Stimulated activated CD4-positive, alpha-beta T cell treated with anti-CD3 and anti-CD28 coated beads, Interleukin-15, amount 100 ng/mL, for 1 hour (primary cell): ENCODE results near the gene OR2L3.
"Not testable (repeated sequence)": the region's sequence is repeated elsewhere in the genome, so short reads cannot be mapped to it uniquely, and the experiment has no call there.

Experiments
- DNase-seq, 2 donors: peaks; one replicate each; pipeline ENCODE4 v3.0.0-alpha.2; 2020; ENCODE audit warnings: low read depth in 1 of 2, low spot score in 1 of 2

The OR2L3 gene

GRCh38 chr1:248046536-248046935, at the start of gene OR2L3:
TSS of gene OR2L3 (plus strand) at chr1:248046836. CDS start at chr1:248060682, 13,846 bp downstream.
- no peak for DNase-seq

DNA sequence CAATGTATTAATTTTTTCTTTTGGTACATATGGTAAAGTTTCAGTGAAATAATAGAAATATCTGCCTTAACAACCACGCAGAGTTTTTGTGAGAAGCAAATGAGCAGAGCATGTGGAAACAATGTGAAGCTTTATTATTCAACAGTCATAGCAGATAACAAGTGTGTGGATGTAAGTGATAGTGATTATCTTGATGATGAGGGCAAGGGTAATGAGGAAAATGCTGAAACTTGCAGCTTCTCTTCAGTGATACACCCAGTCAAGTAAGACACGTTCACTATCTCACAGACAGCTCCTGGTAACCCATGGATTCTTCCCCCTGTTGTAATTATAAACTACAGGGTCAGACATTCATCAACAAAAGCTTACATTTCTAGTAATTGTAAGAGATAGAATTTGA, 47.8 kb upstream of the OR2L3 start:
- no peak for DNase-seq

DNA sequence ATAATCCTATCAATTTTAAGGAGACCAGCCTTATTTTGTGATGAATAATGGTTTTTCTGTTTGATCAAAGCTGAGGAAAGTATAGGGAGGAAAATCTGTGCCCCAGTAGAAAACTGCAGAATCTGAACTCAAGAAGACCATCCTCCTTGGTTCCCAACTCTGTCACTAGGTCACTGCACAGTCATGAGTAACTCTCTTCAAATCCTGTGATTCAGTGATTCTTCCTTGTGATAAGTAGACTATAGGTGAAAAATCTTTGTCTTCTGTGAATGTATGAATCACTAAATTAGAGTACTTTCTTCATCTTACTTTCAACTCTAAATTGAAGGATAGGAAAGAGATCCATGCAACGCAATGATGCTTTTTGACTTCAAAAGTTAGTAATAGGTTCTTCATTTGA, 46.5 kb upstream of the OR2L3 start:
- no peak for DNase-seq

- no peak for DNase-seq
These were observed 38.9 kb upstream of the OR2L3 start for GRCh38 chr1:248007778-248008177.

- no peak for DNase-seq
These were observed 37.0 kb upstream of the OR2L3 start for GRCh38 chr1:248009681-248010080.

- DNase-seq: no peak
These were observed 33.4 kb upstream of the OR2L3 start, which contains the start of gene OR2L5 for GRCh38 chr1:248013229-248013710. TSS of gene OR2L5 (plus strand) at chr1:248013660. CDS start at chr1:248021948, 8,288 bp downstream.

DNA sequence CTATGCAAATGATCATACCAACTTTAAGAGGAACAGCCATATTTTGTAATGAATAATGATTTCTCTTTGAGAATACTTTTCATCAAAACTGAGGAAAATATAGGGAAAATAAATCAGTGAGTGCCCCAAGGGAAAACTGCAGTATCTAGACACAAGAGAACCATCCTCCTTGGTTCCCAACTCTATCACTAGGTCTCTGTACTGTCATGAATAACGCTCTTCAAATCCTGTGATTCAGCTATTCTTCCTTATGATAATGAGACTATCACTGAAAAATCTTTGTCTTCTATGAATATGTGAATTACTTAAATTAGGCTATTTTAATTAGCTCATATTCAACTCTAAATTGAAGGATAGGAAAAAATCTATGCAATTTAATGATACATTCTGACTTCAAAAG, 30.8 kb upstream of the OR2L3 start:
- DNase-seq: no peak

GRCh38 chr1:248029770-248030169, 16.9 kb upstream of the OR2L3 start, which contains the start of gene OR2L2:
TSS of gene OR2L2 (plus strand) at chr1:248030070. CDS start at chr1:248038268, 8,198 bp downstream.
- DNase-seq: no peak

DNA sequence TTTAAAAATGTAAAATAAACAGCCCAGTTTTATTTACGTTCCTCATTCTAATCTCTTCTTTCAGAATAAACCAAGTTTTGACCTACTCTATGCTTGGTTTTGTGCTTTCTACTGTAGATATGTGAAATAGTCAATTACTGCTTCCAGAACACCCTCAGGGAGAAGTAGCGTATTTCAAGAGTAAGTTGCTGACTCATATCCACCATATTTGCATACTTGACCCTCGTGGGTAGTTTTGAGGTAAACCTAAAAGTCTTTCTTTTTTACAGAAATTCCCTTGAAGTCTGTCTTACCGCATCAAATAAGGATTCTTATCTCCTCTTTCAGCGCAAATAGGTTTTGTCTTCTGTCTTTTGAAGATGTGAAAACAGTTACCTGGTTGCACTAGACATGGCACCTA, 1.4 kb upstream of the OR2L3 start:
- DNase-seq: no peak

GRCh38 chr1:248047008-248047407, 372 bp downstream of the OR2L3 start:
- no peak for DNase-seq

- DNase-seq: no peak
These were observed 8.0 kb downstream of the OR2L3 start for GRCh38 chr1:248054671-248055070.

GRCh38 chr1:248055261-248055660, 8.6 kb downstream of the OR2L3 start:
- no peak for DNase-seq

GRCh38 chr1:248065071-248065470, 18.4 kb downstream of the OR2L3 start:
- DNase-seq: no peak

- DNase-seq: no peak
These were observed 19.0 kb downstream of the OR2L3 start for GRCh38 chr1:248065604-248066003.

DNA sequence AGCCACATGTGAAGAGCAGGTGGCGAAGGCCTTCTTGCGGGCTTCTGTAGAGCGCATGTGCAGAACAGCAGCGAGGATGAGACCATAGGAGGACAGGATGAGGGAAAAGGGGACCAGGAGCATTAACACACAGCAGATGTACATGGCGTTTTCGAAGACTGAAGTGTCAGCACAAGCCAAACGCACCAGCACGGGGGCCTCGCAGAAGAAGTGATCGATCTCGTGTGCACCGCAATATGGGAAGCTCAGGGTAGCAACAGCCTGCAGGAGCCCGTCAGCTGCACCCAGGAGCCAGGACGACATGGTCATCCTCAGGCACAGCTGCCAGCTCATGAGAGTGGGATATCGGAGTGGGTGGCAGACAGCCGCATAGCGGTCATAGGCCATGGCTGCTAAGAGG, 37.2 kb downstream of the OR2L3 start:
- not testable (repeated sequence) for DNase-seq

- no peak for DNase-seq
These were observed 48.2 kb downstream of the OR2L3 start, which contains the start of gene OR2L13 for GRCh38 chr1:248094884-248095283. TSS of gene OR2L13 (plus strand) at chr1:248095184. CDS start at chr1:248099376, 4,192 bp downstream.

GRCh38 chr1:248098529-248098928, 51.9 kb downstream of the OR2L3 start:
- no peak for DNase-seq

- DNase-seq: no peak
These were observed 56.2 kb downstream of the OR2L3 start for GRCh38 chr1:248102847-248103246.

DNA sequence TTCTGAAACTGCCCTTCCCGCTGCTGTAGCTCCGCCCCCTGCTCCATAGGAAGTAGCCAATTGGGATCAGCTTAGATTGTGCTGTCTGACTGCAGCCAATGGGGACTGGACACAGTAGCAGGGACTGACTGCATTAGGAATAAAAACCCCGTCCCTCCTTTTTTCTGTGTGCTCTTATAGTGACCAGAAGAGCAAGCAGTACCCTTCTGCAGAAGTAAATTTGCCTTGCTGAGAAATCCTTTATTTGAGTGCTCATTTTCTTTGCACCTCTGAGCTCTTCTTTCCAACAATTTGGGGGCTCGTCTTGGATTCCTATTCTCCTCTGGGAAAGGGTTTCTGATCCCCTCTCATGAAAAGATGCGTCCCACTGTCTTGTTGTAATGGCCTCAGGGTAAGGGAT, 64.5 kb downstream of the OR2L3 start:
- no peak for DNase-seq
